ENCODE measurements around the gene IL5.
"Not testable (repeated sequence)": the region's sequence is repeated elsewhere in the genome, so short reads cannot be mapped to it uniquely, and the experiment has no call there.

IL5 gene

GRCh38 chr5:132528866-132529634 lies 14.3 kb downstream of the IL5 start:
- DNase-seq: peak; percentile 25

- DNase-seq: no peak
Observed at GRCh38 chr5:132528021-132528420, 15.3 kb downstream of the IL5 start.

GRCh38 chr5:132526974-132527564 lies 16.3 kb downstream of the IL5 start:
- no peak for DNase-seq

- peak; percentile 37 for DNase-seq
Observed at GRCh38 chr5:132526290-132526973, 16.9 kb downstream of the IL5 start.

- DNase-seq: no peak
Observed at GRCh38 chr5:132525299-132525724, 18.0 kb downstream of the IL5 start.

GRCh38 chr5:132524877-132525276 lies 18.4 kb downstream of the IL5 start:
- not testable (repeated sequence) for DNase-seq

GRCh38 chr5:132522067-132522466 lies 21.3 kb downstream of the IL5 start:
- not testable (repeated sequence) for DNase-seq

GRCh38 chr5:132513618-132514336 lies 29.5 kb downstream of the IL5 start:
- DNase-seq: not testable (repeated sequence)

- DNase-seq: no peak
Observed at GRCh38 chr5:132510076-132510475, 33.2 kb downstream of the IL5 start.

GRCh38 chr5:132506094-132506692 lies 37.1 kb downstream of the IL5 start:
- no peak for DNase-seq

- no peak for DNase-seq
Observed at GRCh38 chr5:132505641-132506040, 37.7 kb downstream of the IL5 start.

- DNase-seq: no peak
Observed at GRCh38 chr5:132504746-132505145, 38.6 kb downstream of the IL5 start.

- DNase-seq: no peak
Observed at GRCh38 chr5:132503244-132503643, 40.1 kb downstream of the IL5 start.

GRCh38 chr5:132501961-132502931 lies 41.1 kb downstream of the IL5 start:
- DNase-seq: no peak

- DNase-seq: no peak
Observed at GRCh38 chr5:132501629-132501956, 41.7 kb downstream of the IL5 start.

GRCh38 chr5:132500931-132501628 lies 42.2 kb downstream of the IL5 start:
- DNase-seq: peak; percentile 78

- DNase-seq: no peak
Observed at GRCh38 chr5:132500244-132500930, 42.9 kb downstream of the IL5 start.

GRCh38 chr5:132499440-132500243 lies 43.7 kb downstream of the IL5 start:
- no peak for DNase-seq

- no peak for DNase-seq
Observed at GRCh38 chr5:132498686-132499271, 44.5 kb downstream of the IL5 start.
